Calu3 (cell line): ENCODE measurements around the gene TEC. TPM values are rescaled to one million over a fixed set of nuclear protein-coding genes. Genes with fewer than 3 reads are reported as not detected.

Source experiments
- BruUV-seq: library from RNA; stranded (reverse); fragments of 400-500 nt; replicated peaks from 2 replicates; lab custom pipeline; 2021; lab: Mats Ljungman, UMichigan
- CTCF ChIA-PET: fragments of 300-600 bp; sonication (Branson Sonifier 250); formaldehyde crosslinking; loops from one replicate; lab custom pipeline; 2022; ENCODE audit warnings: antibody characterized with exemption; lab: Charles Lee
- DNase-seq: peaks from one replicate; pipeline ENCODE4 v3.0.0; 2022
- H3K27ac Mint-ChIP-seq: one replicate; pipeline ENCODE4 v1.8.0; 2022; ENCODE audit warnings: mixed read lengths; ENCODE audit not compliant: unreplicated experiment
- H3K27me3 Mint-ChIP-seq: one replicate; pipeline ENCODE4 v1.8.0; 2022; ENCODE audit warnings: mixed read lengths; ENCODE audit not compliant: unreplicated experiment
- H3K36me3 Mint-ChIP-seq: one replicate; pipeline ENCODE4 v1.8.0; 2022; ENCODE audit warnings: mild to moderate bottlenecking, moderate library complexity, mixed read lengths; ENCODE audit not compliant: insufficient read depth, unreplicated experiment
- H3K4me1 Mint-ChIP-seq: one replicate; pipeline ENCODE4 v1.8.0; 2022; ENCODE audit warnings: mild to moderate bottlenecking, low read depth, mixed read lengths; ENCODE audit not compliant: unreplicated experiment
- H3K4me3 Mint-ChIP-seq: one replicate; pipeline ENCODE4 v1.8.0; 2022; ENCODE audit warnings: mild to moderate bottlenecking, low read depth, moderate library complexity, mixed read lengths; ENCODE audit not compliant: unreplicated experiment
- H3K9me3 Mint-ChIP-seq: one replicate; pipeline ENCODE4 v1.8.0; 2022; ENCODE audit warnings: low read depth, mixed read lengths; ENCODE audit not compliant: unreplicated experiment
- intact Hi-C: fragments of 100-400 bp; cut with micrococcal nuclease; formaldehyde crosslinking; loops from one replicate; pipeline ENCODE4 v1.10.0; 2022; ENCODE audit not compliant: unreplicated experiment
- total RNA-seq: library from RNA; stranded (reverse); gene quantifications from 2 replicates; pipeline ENCODE4 v1.2.3, GENCODE V29; 2022
- TF ChIP-seq, protein P1 (sequence below): fragments of 200-600 bp; IDR thresholded peaks from one replicate; pipeline ENCODE4 v1.8.0; 2022; ENCODE audit warnings: antibody characterized with exemption; ENCODE audit not compliant: unreplicated experiment

Gene TEC
- total RNA-seq, 1 experiment from 2014 or later = 3.2 TPM

DNA sequence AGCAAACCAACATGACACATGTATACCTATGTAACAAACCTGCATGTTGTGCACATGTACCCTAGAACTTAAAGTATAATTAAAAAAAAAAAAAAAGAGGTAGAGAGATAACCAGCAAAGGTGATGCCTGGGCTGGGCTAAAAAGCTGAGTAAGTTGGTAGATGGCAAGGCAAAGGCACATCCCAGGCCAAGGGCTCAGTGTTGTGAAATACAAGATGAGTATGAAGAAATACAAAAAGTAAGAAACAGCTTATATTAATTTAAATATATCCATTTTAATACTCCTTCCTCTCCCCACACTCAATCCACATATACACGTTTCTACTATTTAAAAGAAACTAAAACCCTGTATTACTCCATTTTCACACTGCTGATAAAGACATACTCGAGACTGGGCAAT lies 25.8 kb downstream of the TEC start:
- CTCF ChIA-PET = no interaction called here
- H3K27me3 Mint-ChIP-seq = no peaks in the 10 kb centered on the region
- TF ChIP-seq, protein P1, sequence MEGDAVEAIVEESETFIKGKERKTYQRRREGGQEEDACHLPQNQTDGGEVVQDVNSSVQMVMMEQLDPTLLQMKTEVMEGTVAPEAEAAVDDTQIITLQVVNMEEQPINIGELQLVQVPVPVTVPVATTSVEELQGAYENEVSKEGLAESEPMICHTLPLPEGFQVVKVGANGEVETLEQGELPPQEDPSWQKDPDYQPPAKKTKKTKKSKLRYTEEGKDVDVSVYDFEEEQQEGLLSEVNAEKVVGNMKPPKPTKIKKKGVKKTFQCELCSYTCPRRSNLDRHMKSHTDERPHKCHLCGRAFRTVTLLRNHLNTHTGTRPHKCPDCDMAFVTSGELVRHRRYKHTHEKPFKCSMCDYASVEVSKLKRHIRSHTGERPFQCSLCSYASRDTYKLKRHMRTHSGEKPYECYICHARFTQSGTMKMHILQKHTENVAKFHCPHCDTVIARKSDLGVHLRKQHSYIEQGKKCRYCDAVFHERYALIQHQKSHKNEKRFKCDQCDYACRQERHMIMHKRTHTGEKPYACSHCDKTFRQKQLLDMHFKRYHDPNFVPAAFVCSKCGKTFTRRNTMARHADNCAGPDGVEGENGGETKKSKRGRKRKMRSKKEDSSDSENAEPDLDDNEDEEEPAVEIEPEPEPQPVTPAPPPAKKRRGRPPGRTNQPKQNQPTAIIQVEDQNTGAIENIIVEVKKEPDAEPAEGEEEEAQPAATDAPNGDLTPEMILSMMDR = no peak
- H3K4me3 Mint-ChIP-seq = no peak overlapping the region
- H3K4me1 Mint-ChIP-seq = no peaks in the 10 kb centered on the region
- DNase-seq = no peak
- no TSS peak for BruUV-seq
- intact Hi-C loops = no loop called here
- no peaks in the 10 kb centered on the region for H3K9me3 Mint-ChIP-seq
- H3K36me3 Mint-ChIP-seq = no peaks in the 10 kb centered on the region
- no peak overlapping the region for H3K27ac Mint-ChIP-seq

DNA sequence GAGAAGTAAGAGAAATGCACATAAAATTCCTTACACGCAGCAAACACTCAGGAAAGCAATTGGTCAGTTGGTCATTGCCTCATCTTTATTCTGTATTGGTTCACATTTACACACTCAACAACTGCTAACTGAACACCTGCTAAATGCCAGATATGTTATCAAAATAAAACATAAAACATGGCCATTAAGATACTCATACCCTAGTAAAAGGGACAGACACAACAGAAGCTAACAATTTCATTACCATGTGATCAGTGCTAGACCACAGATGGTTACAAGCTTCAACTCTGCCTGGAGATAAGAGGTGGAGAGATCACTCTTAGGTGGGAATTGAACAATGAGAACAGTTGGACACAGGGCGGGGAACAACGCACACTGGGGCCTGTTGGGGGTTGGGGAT lies 26.2 kb downstream of the TEC start:
- no peaks in the 10 kb centered on the region for H3K4me1 Mint-ChIP-seq
- H3K9me3 Mint-ChIP-seq = no peaks in the 10 kb centered on the region
- no peaks in the 10 kb centered on the region for H3K27me3 Mint-ChIP-seq
- no peak overlapping the region for H3K27ac Mint-ChIP-seq
- DNase-seq = no peak
- TF ChIP-seq, protein P1 = no peak
- intact Hi-C loops = no loop called here
- no TSS peak for BruUV-seq
- no peak overlapping the region for H3K4me3 Mint-ChIP-seq
- CTCF ChIA-PET = no interaction called here
- H3K36me3 Mint-ChIP-seq = no peaks in the 10 kb centered on the region

DNA sequence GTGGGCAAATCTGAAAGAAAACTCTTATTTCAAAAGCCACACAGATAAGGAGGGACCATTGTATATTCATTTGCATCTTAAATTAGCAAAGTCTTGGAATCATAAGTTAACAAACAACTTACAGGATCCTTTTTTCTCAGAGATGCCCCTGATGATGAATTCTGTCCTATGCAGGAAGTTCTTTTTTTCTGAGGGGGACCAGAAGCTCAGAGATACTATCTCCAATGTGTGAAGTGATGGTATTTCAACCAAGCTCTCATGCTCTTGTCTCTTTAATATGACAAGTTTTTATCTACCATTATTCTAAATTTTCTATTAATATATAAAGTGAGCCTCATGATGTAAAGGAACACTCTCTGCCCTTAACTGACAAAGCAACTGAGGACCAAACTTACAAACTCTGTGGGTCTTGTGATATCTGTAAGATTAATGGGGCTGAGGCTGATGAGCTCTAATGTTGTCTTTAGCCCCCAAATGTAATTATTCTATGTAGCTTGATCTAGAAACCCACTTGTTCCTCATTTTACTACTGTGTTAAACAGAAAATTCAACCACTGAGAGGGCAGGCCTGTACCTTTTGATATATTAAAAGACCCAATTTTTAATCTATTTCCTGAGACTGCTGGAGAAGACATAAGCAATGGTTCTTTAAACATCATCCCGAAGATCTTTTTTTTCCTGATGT lies 27.0 kb downstream of the TEC start:
- CTCF ChIA-PET = no interaction called here
- no peak overlapping the region for H3K4me3 Mint-ChIP-seq
- intact Hi-C loops = no loop called here
- no peak for DNase-seq
- BruUV-seq = no TSS peak
- no peaks in the 10 kb centered on the region for H3K36me3 Mint-ChIP-seq
- TF ChIP-seq, protein P1 = no peak
- no peaks in the 10 kb centered on the region for H3K9me3 Mint-ChIP-seq
- no peaks in the 10 kb centered on the region for H3K27me3 Mint-ChIP-seq
- H3K27ac Mint-ChIP-seq = no peak overlapping the region
- H3K4me1 Mint-ChIP-seq = no peaks in the 10 kb centered on the region

DNA sequence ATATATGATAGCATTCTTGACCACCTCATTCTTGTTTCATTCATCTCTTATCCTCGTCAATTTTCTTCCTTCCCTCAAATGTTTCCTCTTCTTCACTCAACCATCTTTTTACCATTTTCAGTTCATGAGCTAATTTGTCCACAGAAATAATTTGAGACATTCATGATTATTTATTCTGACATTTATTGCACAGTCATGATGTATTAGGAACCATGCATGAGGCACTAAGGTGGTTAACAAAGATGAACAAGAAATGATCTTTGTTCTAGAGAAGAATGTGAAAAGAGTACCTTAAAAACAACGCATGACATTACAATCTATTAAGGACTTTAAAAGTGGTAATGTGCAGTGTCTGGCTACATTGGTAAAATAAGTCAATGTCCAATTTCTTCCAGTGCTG lies 27.9 kb downstream of the TEC start:
- no peaks in the 10 kb centered on the region for H3K9me3 Mint-ChIP-seq
- DNase-seq = no peak
- intact Hi-C loops = no loop called here
- no peaks in the 10 kb centered on the region for H3K27me3 Mint-ChIP-seq
- no TSS peak for BruUV-seq
- TF ChIP-seq, protein P1 = no peak
- no peak overlapping the region for H3K27ac Mint-ChIP-seq
- no peak overlapping the region for H3K4me3 Mint-ChIP-seq
- CTCF ChIA-PET = no interaction called here
- H3K36me3 Mint-ChIP-seq = no peaks in the 10 kb centered on the region
- H3K4me1 Mint-ChIP-seq = no peaks in the 10 kb centered on the region
